Lung (tissue), 12 donors: ENCODE data around the gene OXCT1. TPM values are rescaled to one million over a fixed set of nuclear protein-coding genes. Genes with fewer than 3 reads are reported as not detected.

Experiments
- ATAC-seq: fragments of 200-7000 bp; cut with Tn5 transposase; one replicate; pipeline ENCODE4 v1.9.1; 2020; ENCODE audit warnings: moderate number of reproducible peaks; ENCODE audit not compliant: insufficient read depth, low FRiP score
- DNase-seq, 3 donors: peaks; one replicate each; pipeline ENCODE4 v3.0.0-alpha.2; 2013 to 2017
- H3K27ac ChIP-seq, 2 donors: one replicate each; pipeline ENCODE4 v1.5.1; 2013; ENCODE audit warnings: mild to moderate bottlenecking in 2 of 2, moderate library complexity in 2 of 2, control low read depth in 1 of 2, inconsistent platforms in 1 of 2, low read depth in 1 of 2, low read length in 1 of 2
- H3K27me3 ChIP-seq, 3 donors: one replicate each; pipeline ENCODE4 v1.5.1; 2013; ENCODE audit warnings: low read length in 2 of 3; ENCODE audit not compliant: control insufficient read depth in 3 of 3, insufficient read depth in 3 of 3
- H3K36me3 ChIP-seq, 4 donors: one replicate each; pipeline ENCODE4 v1.5.1; 2013; ENCODE audit warnings: low read length in 4 of 4, mild to moderate bottlenecking in 1 of 4, moderate library complexity in 1 of 4; ENCODE audit not compliant: control insufficient read depth in 4 of 4, insufficient read depth in 4 of 4
- H3K4me1 ChIP-seq, 5 donors: one replicate each; pipeline ENCODE4 v1.5.1; 2013; ENCODE audit warnings: low read length in 5 of 5, mild to moderate bottlenecking in 2 of 5, moderate library complexity in 1 of 5; ENCODE audit not compliant: control insufficient read depth in 5 of 5, insufficient read depth in 5 of 5
- H3K4me3 ChIP-seq: one replicate; pipeline ENCODE4 v1.5.1; 2013; ENCODE audit warnings: mild to moderate bottlenecking, control low read depth, moderate library complexity
- H3K9ac ChIP-seq, 2 donors: one replicate each; pipeline ENCODE4 v1.5.1; 2013; ENCODE audit warnings: low read length in 2 of 2, control low read depth in 1 of 2; ENCODE audit not compliant: insufficient read depth in 1 of 2
- H3K9me3 ChIP-seq, 4 donors: one replicate each; pipeline ENCODE4 v1.5.1; 2013; ENCODE audit warnings: low read length in 3 of 4, mild to moderate bottlenecking in 1 of 4, moderate library complexity in 1 of 4; ENCODE audit not compliant: control insufficient read depth in 4 of 4, insufficient read depth in 3 of 4
- WGBS, 2 donors: extraction: QIAGEN DNeasy Blood & Tissue Kit; methylation state at CpG; one replicate each; pipeline ENCODE4 v1.1.7; 2013; 5-methylcytosine and 5-hydroxymethylcytosine counted together
- polyA plus RNA-seq, 2 donors: library from polyadenylated mRNA; stranded (reverse); fragments of 200-250 nt; gene quantifications; one replicate each; pipeline ENCODE4 v1.2.1, GENCODE V29; 2013
- total RNA-seq, 2 donors: library from RNA; depleted of rRNA in 1 of 2; stranded (reverse); fragments of >200 nt in 1 of 2; gene quantifications; one replicate each; pipeline ENCODE4 v1.2.1, GENCODE V29; 2014 to 2021
- TF ChIP-seq, protein P1 (sequence below): IDR thresholded peaks from 2 replicates; pipeline ENCODE4 v1.5.1; 2012; ENCODE audit warnings: mild to moderate bottlenecking; ENCODE audit errors: control extremely low read depth, extremely low read depth
- donor health status: control.
- donor health status: control.
- donor health status: Bipolar disorder and iron deficiency.
- donor health status: healthy.
- donor health status: DM: yes; HTN: yes; CAD: no.

OXCT1 gene
- total and polyA plus RNA-seq, 4 donors: 6.7 to 17.3 (median 12.7) TPM

- ATAC-seq: no peak
- Histone ChIP-seq H3K27ac (no peak overlapping the region), H3K9ac (no peak overlapping the region), H3K9me3 (peaks cover 0 to 5% (median 0%) of the 10 kb centered on the region in 4 donors), H3K4me3 (no peak overlapping the region), H3K36me3 (no peaks in the 10 kb centered on the region), H3K4me1 (no peaks in the 10 kb centered on the region), H3K27me3 (no peaks in the 10 kb centered on the region)
- no peak for DNase-seq
- TF ChIP-seq, protein P1, sequence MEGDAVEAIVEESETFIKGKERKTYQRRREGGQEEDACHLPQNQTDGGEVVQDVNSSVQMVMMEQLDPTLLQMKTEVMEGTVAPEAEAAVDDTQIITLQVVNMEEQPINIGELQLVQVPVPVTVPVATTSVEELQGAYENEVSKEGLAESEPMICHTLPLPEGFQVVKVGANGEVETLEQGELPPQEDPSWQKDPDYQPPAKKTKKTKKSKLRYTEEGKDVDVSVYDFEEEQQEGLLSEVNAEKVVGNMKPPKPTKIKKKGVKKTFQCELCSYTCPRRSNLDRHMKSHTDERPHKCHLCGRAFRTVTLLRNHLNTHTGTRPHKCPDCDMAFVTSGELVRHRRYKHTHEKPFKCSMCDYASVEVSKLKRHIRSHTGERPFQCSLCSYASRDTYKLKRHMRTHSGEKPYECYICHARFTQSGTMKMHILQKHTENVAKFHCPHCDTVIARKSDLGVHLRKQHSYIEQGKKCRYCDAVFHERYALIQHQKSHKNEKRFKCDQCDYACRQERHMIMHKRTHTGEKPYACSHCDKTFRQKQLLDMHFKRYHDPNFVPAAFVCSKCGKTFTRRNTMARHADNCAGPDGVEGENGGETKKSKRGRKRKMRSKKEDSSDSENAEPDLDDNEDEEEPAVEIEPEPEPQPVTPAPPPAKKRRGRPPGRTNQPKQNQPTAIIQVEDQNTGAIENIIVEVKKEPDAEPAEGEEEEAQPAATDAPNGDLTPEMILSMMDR: no peak
- WGBS, 2 donors: 64 to 75% methylated on average over 1 of the region's 1 CpG
These were observed 188.4 kb downstream of the OXCT1 start for GRCh38 chr5:41681840-41682239.

Other genes starting within 250 kb of the OXCT1 start
- gene RIMOC1, start 33.9 kb upstream of the OXCT1 start, total RNA-seq: 10 to 100 TPM; 23.8 to 25.3 TPM
- 10 to 100 TPM in 1 of 2 donors, 1 to 10 TPM in 1; 6.7 to 10.6 TPM for gene RIMOC1, start 33.9 kb upstream of the OXCT1 start, polyA plus RNA-seq
- gene FBXO4, start 54.9 kb upstream of the OXCT1 start, total RNA-seq: 10 to 100 TPM; 13.5 to 13.8 TPM
- 10 to 100 TPM in 1 of 2 donors, 1 to 10 TPM in 1; 7.7 to 19.3 TPM for gene FBXO4, start 54.9 kb upstream of the OXCT1 start, polyA plus RNA-seq